Embryonic facial prominence (tissue), 1 donor: Measurements from ENCODE around the gene EPHX1.

Experiments
- DNase-seq: peaks from one replicate; pipeline ENCODE4 v3.0.0-alpha.2; 2016; ENCODE audit errors: extremely low spot score

EPHX1 gene

GRCh38 chr1:225861834-225862580 lies 52.1 kb downstream of the EPHX1 start:
- no peak for DNase-seq

GRCh38 chr1:225862581-225862950 lies 52.6 kb downstream of the EPHX1 start:
- DNase-seq, result no peak

- no peak for DNase-seq
Observed at GRCh38 chr1:225863167-225863566, 53.2 kb downstream of the EPHX1 start.

GRCh38 chr1:225865514-225865913 lies 55.6 kb downstream of the EPHX1 start:
- DNase-seq, result no peak

- DNase-seq, result no peak
Observed at GRCh38 chr1:225866061-225866837, 56.3 kb downstream of the EPHX1 start.

GRCh38 chr1:225866981-225867380 lies 57.1 kb downstream of the EPHX1 start:
- DNase-seq, result no peak

GRCh38 chr1:225868631-225869330 lies 58.9 kb downstream of the EPHX1 start:
- no peak for DNase-seq

- DNase-seq, result no peak
Observed at GRCh38 chr1:225870911-225871310, 61.0 kb downstream of the EPHX1 start.

GRCh38 chr1:225871359-225872074 lies 61.6 kb downstream of the EPHX1 start:
- no peak for DNase-seq

- DNase-seq, result no peak
Observed at GRCh38 chr1:225872075-225872430, 62.1 kb downstream of the EPHX1 start.

- DNase-seq, result no peak
Observed at GRCh38 chr1:225873281-225873850, 63.4 kb downstream of the EPHX1 start.

GRCh38 chr1:225874431-225874830 lies 64.5 kb downstream of the EPHX1 start:
- no peak for DNase-seq

- no peak for DNase-seq
Observed at GRCh38 chr1:225875044-225875815, 65.3 kb downstream of the EPHX1 start.

GRCh38 chr1:225876900-225877510 lies 67.1 kb downstream of the EPHX1 start:
- no peak for DNase-seq

- DNase-seq, result no peak
Observed at GRCh38 chr1:225877580-225877979, 67.7 kb downstream of the EPHX1 start.

- no peak for DNase-seq
Observed at GRCh38 chr1:225878282-225878681, 68.4 kb downstream of the EPHX1 start.

- no peak for DNase-seq
Observed at GRCh38 chr1:225879521-225880221, 69.7 kb downstream of the EPHX1 start.

GRCh38 chr1:225880222-225880588 lies 70.3 kb downstream of the EPHX1 start:
- DNase-seq, result no peak

GRCh38 chr1:225880636-225881035 lies 70.7 kb downstream of the EPHX1 start:
- DNase-seq, result no peak
